IPS-18c (cell line): ENCODE results near the gene OPN1MW3.
"Not testable (repeated sequence)": the region's sequence is repeated elsewhere in the genome, so short reads cannot be mapped to it uniquely, and the experiment has no call there.

Experiments
- H3K4me3 ChIP-seq: 2 replicates; pipeline ENCODE4 v1.7.0; 2013; ENCODE audit warnings: low read depth, mild to moderate bottlenecking, low read length, moderate library complexity; ENCODE audit not compliant: insufficient read depth
- H3K9me3 ChIP-seq: one replicate; pipeline ENCODE4 v1.6.1; 2013; ENCODE audit warnings: mild to moderate bottlenecking, low read length, moderate library complexity; ENCODE audit not compliant: control insufficient read depth, insufficient read depth

OPN1MW3 gene

GRCh38 chrX:154286406-154286805 lies 29.0 kb downstream of the OPN1MW3 start:
- not testable (repeated sequence) for H3K4me3 ChIP-seq, H3K9me3 ChIP-seq

- Histone ChIP-seq H3K4me3 (no peak within 1 kb of the TSS), H3K9me3 (peaks cover 7% of the 10 kb centered on the region)
These were observed 37.6 kb downstream of the OPN1MW3 start, which contains the start of gene TEX28 for GRCh38 chrX:154294791-154295574. Gene TEX28 (minus strand): TSS chrX:154295124. CDS start chrX:154292117, 3,007 bp downstream.

GRCh38 chrX:154295664-154296310 lies 38.4 kb downstream of the OPN1MW3 start, which contains the start of gene TKTL1:
Gene TKTL1 (plus strand): TSS chrX:154295795. CDS start chrX:154295860, 65 bp downstream.
- no peak within 1 kb of the TSS for H3K4me3 ChIP-seq
- H3K9me3 ChIP-seq: peaks cover 9% of the 10 kb centered on the region

- Histone ChIP-seq H3K4me3 (no peak overlapping the region), H3K9me3 (peaks cover 12% of the 10 kb centered on the region)
These were observed 39.3 kb downstream of the OPN1MW3 start for GRCh38 chrX:154296731-154297130.

GRCh38 chrX:154298312-154298711 lies 40.9 kb downstream of the OPN1MW3 start:
- Histone ChIP-seq H3K4me3 (no peak overlapping the region), H3K9me3 (peaks cover 14% of the 10 kb centered on the region)

GRCh38 chrX:154300816-154301215 lies 43.4 kb downstream of the OPN1MW3 start:
- peaks cover 11% of the 10 kb centered on the region for H3K9me3 ChIP-seq
- H3K4me3 ChIP-seq: no peak overlapping the region

- H3K9me3 ChIP-seq: peaks cover 11% of the 10 kb centered on the region
- not testable (repeated sequence) for H3K4me3 ChIP-seq
These were observed 45.6 kb downstream of the OPN1MW3 start for GRCh38 chrX:154302998-154303397.

GRCh38 chrX:154303476-154303875 lies 46.1 kb downstream of the OPN1MW3 start:
- Histone ChIP-seq H3K4me3 (no peak overlapping the region), H3K9me3 (peaks cover 11% of the 10 kb centered on the region)

- H3K9me3 ChIP-seq: peaks cover 11% of the 10 kb centered on the region
- H3K4me3 ChIP-seq: no peak overlapping the region
These were observed 47.5 kb downstream of the OPN1MW3 start for GRCh38 chrX:154304846-154305245.

GRCh38 chrX:154305541-154306205 lies 48.3 kb downstream of the OPN1MW3 start:
- no peak overlapping the region for H3K4me3 ChIP-seq
- H3K9me3 ChIP-seq: peaks cover 11% of the 10 kb centered on the region

- peaks cover 7% of the 10 kb centered on the region for H3K9me3 ChIP-seq
- H3K4me3 ChIP-seq: no peak overlapping the region
These were observed 49.8 kb downstream of the OPN1MW3 start for GRCh38 chrX:154307202-154307601.

- peaks cover 5% of the 10 kb centered on the region for H3K9me3 ChIP-seq
- H3K4me3 ChIP-seq: no peak overlapping the region
These were observed 50.9 kb downstream of the OPN1MW3 start for GRCh38 chrX:154308108-154308946.

- H3K9me3 ChIP-seq: no peaks in the 10 kb centered on the region
- H3K4me3 ChIP-seq: no peak overlapping the region
These were observed 51.8 kb downstream of the OPN1MW3 start for GRCh38 chrX:154309041-154309775.

GRCh38 chrX:154310616-154311536 lies 53.5 kb downstream of the OPN1MW3 start:
- Histone ChIP-seq H3K4me3 (no peak overlapping the region), H3K9me3 (no peaks in the 10 kb centered on the region)

- Histone ChIP-seq H3K4me3 (no peak overlapping the region), H3K9me3 (peaks cover 2% of the 10 kb centered on the region)
These were observed 54.7 kb downstream of the OPN1MW3 start for GRCh38 chrX:154312116-154312515.
